Endometrial microvascular endothelial cells (primary cell): ENCODE results near the gene RER1. TPM values are rescaled to one million over a fixed set of nuclear protein-coding genes. Genes with fewer than 3 reads are reported as not detected.

Source experiments
- in situ Hi-C: cut with HindIII; loops from 2 replicates; pipeline ENCODE4 v1.10.0; 2017; ENCODE audit warnings: low sequenced_read_pairs, low pct_unique_long_range_greater_than_20kb; ENCODE audit errors: inconsistent ontology term
- total RNA-seq: library from RNA; depleted of rRNA; stranded (reverse); fragments of >200 nt; gene quantifications from one replicate; pipeline ENCODE4 v1.2.3, GENCODE V29; 2015; ENCODE audit errors: inconsistent ontology term

Gene RER1
- total RNA-seq, 1 donor from 2014 or later, result 132 TPM

DNA sequence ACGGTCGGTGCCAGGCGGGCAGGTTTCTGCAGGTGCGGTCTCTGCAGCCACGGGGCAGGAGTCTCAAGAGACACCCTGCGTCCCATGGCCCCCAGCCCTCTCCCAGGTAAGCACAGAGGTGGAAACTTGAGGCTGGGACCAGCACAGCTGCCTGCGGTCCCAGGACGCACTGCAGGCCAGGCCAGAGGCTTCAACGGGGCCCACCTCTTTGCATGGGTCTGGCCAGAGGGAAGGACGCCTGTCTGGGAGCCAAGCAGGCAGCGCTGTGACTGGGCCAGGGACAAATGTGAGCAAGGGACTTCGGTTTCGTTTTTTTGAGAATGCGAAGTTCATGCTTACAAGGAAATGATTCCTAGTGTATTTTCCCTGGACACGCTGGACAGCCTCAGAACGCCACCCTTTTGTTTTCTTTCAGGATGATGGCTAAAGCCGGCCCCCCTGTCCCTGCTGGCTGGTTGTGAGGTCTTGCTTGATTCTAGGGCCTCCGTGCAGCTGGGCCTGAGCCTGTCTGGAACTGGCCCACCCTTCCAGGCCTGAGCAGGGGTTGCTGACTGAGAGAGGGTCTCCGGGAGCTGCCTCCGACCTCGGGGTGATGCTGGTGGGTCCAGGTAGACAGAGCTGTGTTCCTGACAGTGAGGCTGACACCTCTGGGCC is 38.6 kb upstream of the RER1 start:
- in situ Hi-C loops, result no loop called here

- in situ Hi-C loops, result no loop called here
Measured at GRCh38 chr1:2353551-2354438, 37.8 kb upstream of the RER1 start.

DNA sequence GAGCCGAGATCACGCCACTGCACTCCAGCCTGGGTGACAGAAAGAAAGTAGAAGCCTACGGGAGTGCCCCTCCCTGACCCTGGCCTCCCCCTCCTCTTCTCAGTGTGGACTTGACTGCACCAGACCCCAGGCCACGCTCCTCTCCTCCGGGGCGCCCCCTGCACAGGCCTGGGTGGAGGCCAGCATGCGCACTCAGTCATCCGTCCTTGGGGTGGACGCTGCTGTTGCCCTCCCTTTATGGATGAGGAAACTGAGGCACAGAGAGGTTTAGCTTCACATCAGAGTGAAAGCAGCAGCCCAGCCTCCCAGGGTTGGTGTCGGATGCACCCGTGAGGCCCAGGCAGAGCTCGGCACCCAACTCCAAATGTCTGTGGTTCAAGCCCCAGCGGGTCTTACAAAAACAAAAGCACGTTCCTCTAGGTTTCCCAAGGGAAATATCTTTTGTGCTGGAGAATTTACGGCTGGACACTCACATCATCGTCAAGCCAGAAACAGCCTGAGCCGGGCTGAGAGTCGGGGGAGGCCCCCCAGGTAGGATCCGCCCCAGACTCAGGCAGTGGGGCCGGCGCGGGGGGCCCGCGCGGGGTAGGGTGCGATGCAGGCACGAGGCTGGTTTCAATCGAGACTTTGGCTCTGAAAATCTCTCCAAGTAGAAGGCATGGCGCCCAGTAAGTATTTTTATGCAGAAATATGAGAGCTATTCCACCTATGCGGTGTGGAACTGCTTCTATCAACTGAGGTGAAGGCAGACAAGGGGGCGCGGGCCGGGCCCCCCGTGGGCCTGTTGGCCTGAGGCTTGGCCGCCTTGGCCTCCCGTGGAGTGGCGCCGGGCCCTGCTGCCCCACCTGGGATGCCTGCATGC is 36.9 kb upstream of the RER1 start:
- in situ Hi-C loops, result no loop called here

DNA sequence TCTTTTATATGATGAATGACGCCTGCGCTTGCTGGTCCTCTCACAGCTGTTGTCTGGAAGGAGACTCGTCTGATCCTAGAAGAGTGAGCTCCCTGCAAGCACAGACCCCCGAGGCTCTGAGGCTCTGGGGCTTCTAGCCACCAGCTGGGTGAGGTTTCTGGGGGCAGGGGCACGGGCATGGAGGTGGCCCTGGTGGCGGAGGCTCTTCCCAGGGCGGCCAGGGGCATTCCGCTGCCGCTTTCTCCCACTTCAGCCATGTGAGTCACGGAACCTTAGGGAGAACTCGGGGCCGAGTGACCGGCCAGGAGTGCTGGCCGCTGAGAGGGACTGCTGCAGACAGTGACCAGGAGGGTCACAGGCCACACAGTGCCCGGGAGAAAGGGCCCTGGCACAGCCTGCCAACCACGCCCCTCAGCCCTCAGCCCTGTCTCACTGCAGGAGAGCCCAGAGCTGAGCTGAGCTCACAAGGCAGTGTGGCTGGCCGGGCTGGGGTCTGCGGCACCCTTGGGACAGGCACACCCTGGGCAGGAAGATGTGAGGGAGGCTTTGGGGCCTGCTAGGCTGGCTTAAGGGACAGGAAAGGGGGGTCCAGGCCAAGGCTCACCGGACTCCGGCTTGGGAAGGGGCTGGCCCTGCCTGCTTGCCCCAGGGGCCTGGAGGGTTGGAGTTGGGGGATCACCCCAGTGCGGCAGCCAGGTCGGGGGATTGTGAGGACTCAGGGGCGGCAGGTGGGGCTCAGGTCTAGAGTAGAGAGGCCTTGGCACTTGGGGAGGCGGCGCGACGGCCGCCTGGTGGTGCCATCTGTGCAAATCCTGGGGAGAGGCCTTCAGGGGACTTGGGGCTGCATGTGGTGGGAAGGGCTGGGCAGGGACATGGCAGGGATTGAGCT is 36.0 kb upstream of the RER1 start:
- in situ Hi-C loops, result no loop called here

DNA sequence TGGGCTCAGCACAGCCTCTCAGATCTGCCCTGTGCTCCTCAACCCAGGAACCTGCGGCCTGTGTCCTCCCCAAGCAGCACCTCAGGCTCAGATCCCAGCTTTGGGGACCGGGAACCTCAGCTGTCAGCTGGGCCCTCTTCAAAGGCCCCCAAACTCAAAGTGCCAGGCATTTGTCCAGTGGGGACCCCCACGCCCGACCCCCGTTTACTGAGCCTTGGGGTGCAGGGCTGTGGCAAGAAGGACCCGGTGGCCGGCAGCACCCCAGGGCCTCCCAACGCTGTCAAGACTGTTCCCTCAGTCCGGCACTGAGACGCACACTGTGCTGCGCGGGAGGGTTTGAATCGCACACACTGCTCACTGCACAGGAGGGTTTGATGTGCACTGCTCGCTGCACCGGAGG is 35.2 kb upstream of the RER1 start:
- in situ Hi-C loops, result no loop called here

GRCh38 chr1:2356911-2357845 is 34.5 kb upstream of the RER1 start:
- in situ Hi-C loops, result no loop called here

GRCh38 chr1:2358072-2358471 is 33.6 kb upstream of the RER1 start:
- in situ Hi-C loops, result no loop called here

DNA sequence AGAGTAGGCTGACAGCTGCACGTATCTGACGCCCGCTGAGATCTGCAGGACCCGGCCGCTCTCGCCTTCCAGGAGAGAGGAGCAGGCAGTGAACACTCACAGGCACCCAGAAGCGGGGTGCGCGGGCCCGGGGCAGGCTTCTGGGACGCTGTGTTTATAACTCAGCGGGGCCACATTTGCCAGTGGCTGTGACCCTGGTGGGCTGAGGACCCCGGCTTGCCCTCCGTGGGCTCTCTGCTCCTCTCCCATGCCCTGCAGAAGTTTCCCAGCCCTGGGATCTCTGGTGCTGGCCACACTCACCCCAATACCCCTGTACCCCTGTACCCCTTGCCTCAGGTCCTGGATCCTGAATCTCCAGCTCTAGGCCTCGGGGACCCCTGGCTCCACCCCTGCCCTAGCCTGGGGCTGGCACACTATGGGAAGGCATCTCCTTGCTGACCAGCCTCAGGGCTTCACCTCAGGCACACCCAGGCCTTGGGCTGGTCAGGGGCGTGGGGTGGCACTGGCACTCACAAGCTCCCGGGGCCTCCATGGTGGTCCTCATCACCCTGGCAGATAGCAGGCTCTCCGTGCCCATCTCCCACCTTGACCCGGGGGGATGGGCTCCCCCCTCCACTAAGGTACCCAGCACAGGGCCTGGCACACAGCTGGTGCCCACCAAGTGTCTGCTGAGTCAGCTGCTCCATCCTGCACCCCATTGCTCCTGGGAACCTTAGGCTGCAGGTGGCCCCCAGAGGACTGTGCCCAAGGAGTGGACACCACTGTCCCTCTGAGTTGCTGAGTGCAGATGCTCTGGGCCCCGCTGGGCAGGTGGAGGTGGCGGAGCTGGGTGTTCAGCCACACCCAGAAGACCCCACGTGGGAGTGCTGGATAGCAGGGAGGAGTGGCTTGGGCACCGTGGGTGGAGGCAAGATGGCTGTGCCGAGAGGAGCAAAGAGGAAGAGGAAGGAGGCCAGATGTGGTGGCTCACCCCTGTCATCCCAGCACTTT is 32.7 kb upstream of the RER1 start:
- in situ Hi-C loops, result no loop called here

DNA sequence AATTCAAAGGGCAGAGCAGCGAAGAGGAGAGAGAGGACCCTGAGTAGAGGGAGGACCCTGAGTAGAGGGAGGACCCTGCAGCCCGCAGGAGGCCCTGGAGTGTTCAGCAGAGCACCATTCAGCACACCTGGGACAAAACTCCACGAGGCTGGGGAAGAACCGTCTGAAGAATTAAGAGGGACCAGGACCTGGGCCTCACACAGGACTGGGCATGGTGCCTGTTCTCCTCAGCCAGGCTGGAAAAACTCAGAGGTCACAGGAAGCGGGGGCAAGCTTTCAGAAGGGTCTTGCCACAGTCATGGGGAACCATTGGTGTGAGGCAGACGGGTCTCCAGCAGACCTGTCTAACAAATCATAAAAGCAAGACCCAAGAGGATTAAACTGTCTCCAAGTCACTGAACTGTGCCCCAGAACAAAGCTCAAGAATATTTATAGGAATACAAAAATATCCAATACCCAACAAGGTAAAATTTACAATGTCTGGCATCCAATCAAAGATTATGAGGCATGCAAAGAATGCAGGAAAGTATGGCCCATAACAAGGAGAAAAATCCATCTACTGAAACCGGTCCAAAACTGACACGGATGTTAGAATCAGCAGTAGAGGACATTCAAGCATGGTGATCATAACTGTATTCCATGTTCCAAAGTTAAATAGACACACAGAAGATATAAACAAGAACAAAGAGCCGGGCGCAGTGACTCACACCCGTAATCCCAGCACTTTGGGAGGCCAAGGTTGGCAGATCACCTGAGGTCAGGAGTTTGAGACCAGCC is 30.9 kb upstream of the RER1 start:
- in situ Hi-C loops, result no loop called here

DNA sequence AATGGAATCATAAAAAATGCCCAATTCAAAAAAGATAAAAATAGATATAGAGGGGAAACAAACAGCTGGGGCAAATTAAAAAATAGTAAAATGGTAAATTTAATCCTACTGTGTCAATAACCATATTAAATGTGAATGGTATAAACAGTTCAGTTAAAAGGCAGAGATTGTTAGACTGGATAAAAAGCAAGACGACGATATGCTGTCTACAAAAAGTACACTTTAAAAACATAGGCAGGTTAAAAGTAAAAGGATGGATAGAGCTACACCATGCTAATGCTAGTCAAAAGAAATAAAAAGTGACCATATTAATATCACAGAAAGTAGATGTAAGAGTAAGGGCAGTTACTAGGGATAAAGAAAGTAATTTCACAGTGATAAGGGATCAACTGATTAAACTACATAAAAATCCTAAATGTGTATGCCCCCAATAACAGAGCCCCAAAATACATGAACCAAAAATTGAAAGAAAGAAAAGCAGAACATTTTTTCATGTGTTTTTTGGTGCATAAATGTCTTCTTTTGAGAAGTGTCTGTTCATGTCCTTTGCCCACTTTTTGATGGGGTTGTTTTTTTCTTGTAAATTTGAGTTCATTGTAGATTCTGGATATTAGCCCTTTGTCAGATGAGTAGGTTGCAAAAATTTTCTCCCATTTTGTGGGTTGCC is 27.7 kb upstream of the RER1 start:
- in situ Hi-C loops, result no loop called here

DNA sequence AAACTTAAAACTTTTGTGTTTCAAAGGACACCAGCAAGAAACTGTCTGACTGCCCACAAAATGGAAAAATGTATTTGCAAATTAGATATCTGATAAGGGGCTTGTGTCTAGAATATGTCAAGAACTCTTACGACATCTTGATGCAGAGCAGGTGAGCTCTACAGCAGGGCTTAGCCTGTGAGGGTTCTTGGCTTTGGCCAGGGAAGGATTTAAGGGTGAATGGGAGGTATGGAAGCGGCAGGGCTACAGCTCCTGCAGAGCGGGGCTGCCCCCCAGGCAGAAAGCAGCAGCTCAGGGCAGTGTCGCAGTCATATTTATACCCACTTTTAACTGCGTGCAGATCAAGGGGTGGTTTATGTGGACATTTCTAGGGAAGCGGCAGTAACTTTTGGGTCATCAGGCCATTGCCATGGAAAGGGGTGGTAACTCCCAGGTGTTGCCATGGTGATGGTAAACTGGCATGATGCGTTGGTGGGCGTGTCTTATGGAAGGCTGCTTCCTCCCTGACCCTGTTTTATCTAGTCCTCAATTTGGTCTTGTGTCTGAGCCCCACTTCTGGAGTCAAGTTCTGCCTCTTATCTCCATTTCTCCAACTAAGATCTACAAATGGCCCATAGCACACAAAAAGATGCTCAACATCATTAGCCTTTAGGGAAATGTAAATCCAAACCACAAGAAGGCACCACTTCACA is 23.4 kb upstream of the RER1 start:
- in situ Hi-C loops, result no loop called here

DNA sequence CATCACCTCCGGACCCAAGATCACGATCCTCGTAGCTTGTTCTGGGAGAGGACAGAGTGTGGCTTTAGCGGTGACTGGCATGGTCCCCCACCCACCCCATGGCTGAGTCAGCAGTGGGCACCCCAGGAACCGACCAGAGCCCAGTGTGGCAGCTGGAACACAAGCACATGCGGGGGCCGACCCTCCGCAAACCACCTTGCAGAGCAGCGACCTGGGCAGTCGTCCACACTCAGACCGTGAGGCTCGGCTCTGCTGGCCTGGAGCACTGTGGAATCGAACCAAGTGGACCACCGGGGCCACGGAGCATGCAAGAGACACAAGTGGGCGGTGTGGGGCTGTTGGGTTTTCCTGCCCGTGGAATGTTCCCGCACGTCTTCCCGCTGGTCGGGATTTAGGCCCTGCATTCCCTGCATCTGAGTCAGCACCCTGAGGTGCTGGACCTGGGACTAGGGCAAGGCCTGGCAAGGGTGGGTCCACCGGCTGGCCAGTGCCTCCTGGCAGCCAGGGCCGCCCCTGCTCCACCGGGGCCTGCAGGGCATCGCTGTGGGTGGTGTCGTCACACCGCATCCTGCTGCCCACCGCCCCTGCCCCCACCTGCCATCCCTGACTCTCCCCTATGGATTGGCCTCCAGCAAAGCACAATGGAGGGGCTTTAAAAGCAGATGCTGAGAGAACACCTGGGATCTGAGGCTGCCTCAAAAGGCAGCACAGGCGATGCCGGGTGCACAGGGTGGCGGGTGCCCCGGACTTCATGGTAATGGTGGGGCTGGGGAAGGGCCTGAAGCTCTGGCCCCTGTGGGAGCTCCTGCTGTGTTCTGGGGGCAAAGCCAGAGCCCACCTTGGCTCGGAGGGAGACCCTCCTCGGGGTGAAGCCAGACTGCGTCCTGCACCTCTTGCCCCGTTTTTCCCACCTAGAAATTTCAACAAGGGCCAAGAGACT is 18.8 kb upstream of the RER1 start:
- in situ Hi-C loops, result no loop called here

- in situ Hi-C loops, result no loop called here
Measured at GRCh38 chr1:2373551-2374251, 17.9 kb upstream of the RER1 start.
